Activated naive CD4-positive, alpha-beta T cell treated with anti-CD3 and anti-CD28 coated beads for 36 hours (primary cell): Measurements from ENCODE around the gene ADGRL2. TPM values are rescaled to one million over a fixed set of nuclear protein-coding genes. Genes with fewer than 3 reads are reported as not detected.
"Not testable (repeated sequence)": the region's sequence is repeated elsewhere in the genome, so short reads cannot be mapped to it uniquely, and the experiment has no call there.

Experiments used
- CTCF ChIA-PET: fragments of 350-600 bp; sonication (Branson Sonifier 250); formaldehyde crosslinking; loops from one replicate; lab custom pipeline; 2021; ENCODE audit warnings: antibody characterized with exemption; lab: Charles Lee
- DNase-seq: peaks from one replicate; pipeline ENCODE4 v3.0.0-alpha.2; 2020
- H3K27ac Mint-ChIP-seq: one replicate; pipeline ENCODE4 v1.8.0; 2021; ENCODE audit warnings: mild to moderate bottlenecking, mixed read lengths
- H3K27me3 Mint-ChIP-seq: one replicate; pipeline ENCODE4 v1.8.0; 2021; ENCODE audit warnings: low read depth, mixed read lengths
- H3K36me3 Mint-ChIP-seq: one replicate; pipeline ENCODE4 v1.8.0; 2021; ENCODE audit warnings: low read depth, mixed read lengths
- H3K4me1 Mint-ChIP-seq: one replicate; pipeline ENCODE4 v1.8.0; 2021; ENCODE audit warnings: low read depth, mixed read lengths
- H3K4me3 Mint-ChIP-seq: one replicate; pipeline ENCODE4 v1.8.0; 2021; ENCODE audit warnings: mild to moderate bottlenecking, moderate library complexity, mixed read lengths
- H3K9me3 Mint-ChIP-seq: one replicate; pipeline ENCODE4 v1.8.0; 2021; ENCODE audit warnings: mixed read lengths
- intact Hi-C: fragments of 100-400 bp; cut with micrococcal nuclease; formaldehyde crosslinking; loops from one replicate; pipeline ENCODE4 v1.15.1; 2023
- total RNA-seq, 2 experiments: library from RNA; stranded (reverse); gene quantifications; one replicate each; pipeline ENCODE4 v1.2.3, GENCODE V29; 2021

Gene ADGRL2
- total RNA-seq, 2 experiments from 2014 or later, result not detected

DNA sequence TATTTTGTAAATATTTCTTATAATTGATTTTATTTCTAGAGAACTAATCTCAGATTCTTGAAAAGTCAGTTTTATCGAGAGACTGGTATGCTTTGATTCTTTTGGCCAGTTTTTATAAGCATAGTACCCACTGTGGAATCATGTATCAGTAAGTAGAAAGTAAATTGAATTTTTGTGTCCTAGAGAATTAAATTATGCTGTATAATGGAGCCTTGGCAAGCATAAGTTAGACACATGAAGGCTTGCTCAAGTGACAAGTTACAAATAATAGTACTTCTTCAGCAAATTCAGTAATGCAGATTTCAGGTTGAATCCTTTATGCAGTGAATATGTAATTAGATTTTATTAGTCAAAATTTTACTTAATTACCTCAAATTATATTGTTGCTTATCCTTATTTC is 40.1 kb downstream of the ADGRL2 start:
- DNase-seq, result no peak
- CTCF ChIA-PET, result no interaction called here
- intact Hi-C loops, result no loop called here
- H3K4me3 Mint-ChIP-seq, result no peak overlapping the region
- H3K4me1 Mint-ChIP-seq, result no peaks in the 10 kb centered on the region
- H3K27ac Mint-ChIP-seq, result no peak overlapping the region
- H3K9me3 Mint-ChIP-seq, result no peaks in the 10 kb centered on the region
- H3K27me3 Mint-ChIP-seq, result no peaks in the 10 kb centered on the region
- H3K36me3 Mint-ChIP-seq, result no peaks in the 10 kb centered on the region

DNA sequence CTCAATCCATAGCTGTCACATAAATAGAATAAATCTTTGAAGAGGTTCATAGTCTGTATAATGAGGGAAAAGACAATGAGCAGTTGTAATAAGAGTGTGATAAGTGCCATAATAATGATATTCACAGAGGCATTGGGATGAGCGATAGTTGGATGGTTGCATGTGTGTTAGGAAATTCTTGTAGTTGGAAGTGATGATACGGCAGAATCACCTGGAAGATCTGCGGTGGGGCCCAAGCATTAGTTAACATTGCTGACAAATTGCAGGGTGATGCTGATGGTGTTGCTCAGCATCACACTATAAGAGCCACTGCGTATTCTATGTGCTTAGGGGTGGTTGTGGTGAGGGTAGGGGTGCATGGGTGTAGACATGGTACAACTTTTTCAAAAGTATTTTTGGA is 41.1 kb downstream of the ADGRL2 start:
- DNase-seq, result no peak
- Mint-ChIP-seq H3K4me3 (no peak overlapping the region), H3K9me3 (no peaks in the 10 kb centered on the region), H3K36me3 (no peaks in the 10 kb centered on the region), H3K4me1 (no peaks in the 10 kb centered on the region), H3K27me3 (no peaks in the 10 kb centered on the region), H3K27ac (no peak overlapping the region)
- CTCF ChIA-PET, result no interaction called here
- intact Hi-C loops, result no loop called here

DNA sequence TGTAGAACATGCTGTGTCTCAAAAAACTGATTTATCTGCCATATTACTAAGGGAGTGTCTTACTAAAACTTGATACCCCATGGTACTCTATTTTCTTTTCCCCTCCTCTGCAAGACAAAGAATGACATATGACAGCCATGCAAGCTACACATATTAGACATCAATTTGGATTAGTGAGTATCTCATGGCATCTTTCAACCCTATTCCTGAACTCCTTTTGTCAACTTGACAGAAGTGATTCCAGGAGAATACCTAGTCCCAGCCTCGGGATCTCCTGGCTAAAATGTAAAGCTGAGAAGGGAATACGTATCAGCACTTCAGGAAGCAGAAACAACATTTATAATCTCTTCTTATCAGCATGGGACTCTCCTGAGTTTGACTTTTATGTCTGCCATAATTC is 43.7 kb downstream of the ADGRL2 start:
- intact Hi-C loops, result no loop called here
- DNase-seq, result no peak
- Mint-ChIP-seq H3K4me1 (no peaks in the 10 kb centered on the region), H3K9me3 (no peaks in the 10 kb centered on the region), H3K27me3 (no peaks in the 10 kb centered on the region), H3K4me3 (no peak overlapping the region), H3K27ac (no peak overlapping the region), H3K36me3 (no peaks in the 10 kb centered on the region)
- CTCF ChIA-PET, result no interaction called here

DNA sequence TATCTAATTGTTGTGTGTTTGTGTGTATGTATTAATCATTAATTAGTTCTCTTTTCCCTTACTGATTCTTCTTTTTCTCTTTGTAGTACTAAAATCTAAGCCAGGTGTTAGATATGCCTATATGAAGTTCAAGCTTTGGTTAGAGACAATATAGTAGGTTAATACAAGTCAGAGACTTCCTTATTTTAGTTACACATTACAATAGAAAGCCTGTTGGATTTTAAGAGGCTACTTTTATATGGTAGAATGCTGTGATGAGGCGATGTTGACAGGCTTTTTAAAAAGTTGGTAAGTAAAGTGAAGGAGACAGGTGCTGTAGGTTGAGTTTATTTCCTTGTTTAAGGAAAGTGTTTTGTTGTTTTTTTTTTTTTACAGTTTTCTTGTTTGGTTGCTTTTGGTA is 45.9 kb downstream of the ADGRL2 start:
- Mint-ChIP-seq H3K9me3 (no peaks in the 10 kb centered on the region), H3K27ac (no peak overlapping the region), H3K4me1 (no peaks in the 10 kb centered on the region), H3K4me3 (no peak overlapping the region), H3K27me3 (no peaks in the 10 kb centered on the region), H3K36me3 (no peaks in the 10 kb centered on the region)
- intact Hi-C loops, result no loop called here
- no peak for DNase-seq
- CTCF ChIA-PET, result no interaction called here

DNA sequence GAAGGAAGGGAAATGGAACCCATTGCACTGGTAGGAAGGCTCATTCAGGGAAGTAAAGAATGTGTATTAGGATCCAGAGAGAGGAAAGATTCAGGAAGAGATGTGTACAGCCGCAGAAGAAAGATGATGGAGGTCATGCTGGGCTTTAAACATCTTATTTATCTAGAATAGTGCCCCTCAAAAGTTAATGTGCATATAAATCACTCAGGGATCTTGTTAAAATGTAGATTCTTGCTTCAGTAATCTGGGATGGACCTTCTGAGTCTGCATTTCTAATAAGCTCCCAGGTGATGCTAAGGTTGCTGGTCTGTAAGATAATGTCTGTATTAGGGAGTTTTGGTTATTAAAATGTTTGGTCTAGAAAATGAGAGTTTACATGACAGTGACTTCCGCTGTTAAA is 46.3 kb downstream of the ADGRL2 start:
- Mint-ChIP-seq H3K4me3 (no peak overlapping the region), H3K4me1 (no peaks in the 10 kb centered on the region), H3K27me3 (no peaks in the 10 kb centered on the region), H3K36me3 (no peaks in the 10 kb centered on the region), H3K27ac (no peak overlapping the region), H3K9me3 (no peaks in the 10 kb centered on the region)
- intact Hi-C loops, result no loop called here
- no peak for DNase-seq
- CTCF ChIA-PET, result no interaction called here

DNA sequence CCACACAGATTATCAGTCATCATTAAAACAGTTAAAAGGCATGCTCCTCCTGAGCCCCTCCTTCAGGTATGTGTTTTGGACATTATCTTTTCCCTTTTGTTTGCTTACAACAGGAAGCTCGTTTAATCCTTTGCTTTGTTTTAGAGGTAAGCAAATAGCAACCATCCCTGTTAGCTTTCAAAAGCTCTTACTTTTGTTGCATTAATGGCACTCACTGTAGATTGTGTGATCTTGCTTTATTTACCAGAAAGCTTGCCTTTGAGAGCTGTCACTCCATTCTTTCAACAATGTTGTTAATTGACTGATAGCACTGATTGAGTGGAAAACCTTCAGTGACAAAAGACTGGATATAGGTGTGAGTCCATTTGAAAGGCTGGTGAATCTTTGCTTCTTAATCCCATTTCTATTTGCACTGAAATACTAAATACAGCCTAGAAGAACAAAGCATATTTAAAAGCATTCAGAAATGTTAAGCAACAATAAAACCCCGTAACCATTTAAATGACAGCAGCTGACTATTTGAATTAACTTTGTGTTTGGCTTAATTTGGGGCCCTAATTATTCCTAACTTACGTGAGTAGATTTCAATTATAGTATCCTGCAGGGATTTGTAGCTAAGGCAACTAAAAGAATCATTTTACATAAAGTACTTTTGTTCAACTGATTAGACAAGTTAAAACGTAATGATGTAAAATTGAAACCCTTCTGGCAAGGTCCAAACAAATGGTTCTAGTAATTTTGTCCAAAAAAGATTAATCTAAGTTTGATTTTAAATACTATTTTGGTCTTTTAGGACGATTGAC is 48.3 kb downstream of the ADGRL2 start:
- H3K4me3 Mint-ChIP-seq, result no peak overlapping the region
- no peaks in the 10 kb centered on the region for H3K36me3 Mint-ChIP-seq
- H3K4me1 Mint-ChIP-seq, result no peaks in the 10 kb centered on the region
- H3K27me3 Mint-ChIP-seq, result no peaks in the 10 kb centered on the region
- CTCF ChIA-PET, result no interaction called here
- no peak overlapping the region for H3K27ac Mint-ChIP-seq
- intact Hi-C loops, result no loop called here
- no peak for DNase-seq
- H3K9me3 Mint-ChIP-seq, result no peaks in the 10 kb centered on the region

DNA sequence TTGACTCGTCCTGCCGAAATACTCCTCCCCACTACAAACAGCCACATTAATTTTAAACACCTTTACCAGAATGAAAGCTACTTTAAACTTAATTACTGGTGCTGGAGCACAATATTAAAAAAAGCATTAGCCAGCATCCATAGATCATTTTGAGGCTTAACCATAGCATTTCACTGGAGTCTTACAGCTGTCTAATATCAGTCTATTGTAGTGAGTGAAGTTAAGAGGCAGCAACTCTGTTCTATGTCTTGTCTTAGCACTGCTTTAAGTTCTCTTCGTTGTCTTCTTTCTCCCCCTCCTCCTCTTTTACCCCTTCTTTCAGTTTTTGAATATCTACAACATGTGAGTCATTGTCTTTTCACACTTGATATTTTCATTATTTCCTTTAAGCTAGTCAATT is 49.3 kb downstream of the ADGRL2 start:
- DNase-seq, result no peak
- CTCF ChIA-PET, result interaction anchor here (0.6 kb wide), 2 partner anchors 781 to 1504 kb away, joined by 3 read pairs; no protein-coding TSS in a partner anchor
- Mint-ChIP-seq H3K27me3 (no peaks in the 10 kb centered on the region), H3K36me3 (no peaks in the 10 kb centered on the region), H3K4me1 (no peaks in the 10 kb centered on the region), H3K4me3 (no peak overlapping the region), H3K27ac (no peak overlapping the region), H3K9me3 (no peaks in the 10 kb centered on the region)
- intact Hi-C loops, result no loop called here

DNA sequence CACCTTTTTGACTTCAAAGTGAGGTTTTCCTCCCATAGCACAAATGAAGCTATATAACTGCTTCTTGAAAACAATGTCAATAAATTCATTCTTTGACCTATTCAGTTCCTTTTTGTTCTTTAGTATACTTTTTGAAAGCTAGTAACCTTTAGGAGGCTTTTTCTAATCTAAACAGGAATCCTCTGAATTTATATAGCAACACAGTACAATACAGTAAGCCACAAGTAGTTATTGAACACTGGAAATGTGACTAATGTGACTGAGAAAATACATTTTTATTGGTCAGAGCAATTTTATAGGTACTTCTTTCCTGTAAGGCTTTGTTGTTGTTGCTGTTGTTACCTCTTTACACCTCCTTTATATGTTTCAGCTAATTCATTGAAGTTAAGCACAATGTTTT is 49.8 kb downstream of the ADGRL2 start:
- DNase-seq, result no peak
- Mint-ChIP-seq H3K4me3 (no peak overlapping the region), H3K4me1 (no peaks in the 10 kb centered on the region), H3K27me3 (no peaks in the 10 kb centered on the region), H3K36me3 (no peaks in the 10 kb centered on the region), H3K9me3 (no peaks in the 10 kb centered on the region), H3K27ac (no peak overlapping the region)
- CTCF ChIA-PET, result interaction anchor here (0.6 kb wide), 2 partner anchors 781 to 1504 kb away, joined by 3 read pairs; no protein-coding TSS in a partner anchor
- intact Hi-C loops, result no loop called here

DNA sequence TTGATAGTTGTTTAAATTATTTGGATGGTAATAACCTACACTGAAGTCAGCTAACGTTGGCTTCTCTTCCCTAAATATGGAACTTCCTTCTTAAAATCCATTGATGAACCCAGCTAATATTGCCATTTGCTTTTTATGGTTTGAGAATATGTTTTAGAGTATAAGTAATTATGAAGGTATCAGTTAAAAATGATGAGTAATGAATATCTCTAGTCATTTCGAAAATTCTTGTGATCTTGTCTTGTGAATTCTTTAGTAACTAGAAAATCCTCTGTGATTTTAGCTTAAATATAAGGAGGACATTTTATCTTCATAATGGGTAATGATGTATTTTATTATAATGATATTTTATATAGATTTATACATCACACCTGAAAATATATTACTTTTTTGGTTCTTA is 50.5 kb downstream of the ADGRL2 start:
- H3K4me3 Mint-ChIP-seq, result no peak overlapping the region
- DNase-seq, result no peak
- H3K4me1 Mint-ChIP-seq, result no peaks in the 10 kb centered on the region
- intact Hi-C loops, result no loop called here
- no peaks in the 10 kb centered on the region for H3K9me3 Mint-ChIP-seq
- CTCF ChIA-PET, result no interaction called here
- H3K36me3 Mint-ChIP-seq, result no peaks in the 10 kb centered on the region
- no peak overlapping the region for H3K27ac Mint-ChIP-seq
- no peaks in the 10 kb centered on the region for H3K27me3 Mint-ChIP-seq

DNA sequence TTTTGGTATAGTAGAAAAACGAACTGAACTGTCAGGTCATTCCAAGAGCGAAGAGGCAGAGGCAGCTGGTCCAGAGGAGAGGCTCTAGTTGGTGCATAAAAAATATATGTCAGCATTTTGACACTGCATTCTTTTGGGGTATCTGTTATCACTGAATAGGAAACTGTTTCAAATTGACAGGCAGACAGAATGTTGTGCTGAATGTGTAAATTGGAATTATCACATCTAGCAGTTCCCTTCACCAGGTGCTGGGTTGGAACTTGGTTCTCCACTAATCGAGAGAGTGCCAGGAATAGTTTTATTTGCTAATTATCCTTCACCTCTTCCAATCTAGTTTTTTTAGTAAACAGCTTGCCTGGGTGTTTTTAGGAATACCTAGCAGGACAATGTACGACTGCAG is 52.2 kb downstream of the ADGRL2 start:
- no peaks in the 10 kb centered on the region for H3K4me1 Mint-ChIP-seq
- H3K27me3 Mint-ChIP-seq, result no peaks in the 10 kb centered on the region
- H3K9me3 Mint-ChIP-seq, result no peaks in the 10 kb centered on the region
- no peaks in the 10 kb centered on the region for H3K36me3 Mint-ChIP-seq
- H3K4me3 Mint-ChIP-seq, result no peak overlapping the region
- no peak overlapping the region for H3K27ac Mint-ChIP-seq
- CTCF ChIA-PET, result no interaction called here
- DNase-seq, result no peak
- intact Hi-C loops, result no loop called here

DNA sequence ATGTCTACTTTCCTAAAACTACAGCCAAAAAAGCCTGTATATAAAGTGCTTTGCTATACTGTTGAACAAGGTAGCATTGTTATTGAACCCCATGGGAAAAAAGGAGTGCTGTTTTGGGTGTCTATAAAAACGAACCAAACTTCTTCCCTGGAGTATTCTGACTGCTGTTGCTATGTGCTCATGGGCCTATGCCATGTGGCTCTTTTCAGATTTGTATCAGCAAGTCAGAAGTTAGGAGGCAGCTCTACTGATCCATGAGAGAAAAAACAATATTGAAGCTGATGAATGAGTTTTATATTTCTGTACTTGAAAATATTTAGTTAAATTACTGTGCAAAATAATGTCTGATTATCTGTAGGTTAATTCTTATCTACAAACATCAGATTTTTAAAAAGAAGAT is 66.5 kb downstream of the ADGRL2 start:
- DNase-seq, result no peak
- intact Hi-C loops, result no loop called here
- CTCF ChIA-PET, result no interaction called here
- Mint-ChIP-seq H3K27ac (no peak overlapping the region), H3K4me3 (no peak overlapping the region), H3K36me3 (no peaks in the 10 kb centered on the region), H3K4me1 (no peaks in the 10 kb centered on the region), H3K27me3 (no peaks in the 10 kb centered on the region), H3K9me3 (no peaks in the 10 kb centered on the region)

DNA sequence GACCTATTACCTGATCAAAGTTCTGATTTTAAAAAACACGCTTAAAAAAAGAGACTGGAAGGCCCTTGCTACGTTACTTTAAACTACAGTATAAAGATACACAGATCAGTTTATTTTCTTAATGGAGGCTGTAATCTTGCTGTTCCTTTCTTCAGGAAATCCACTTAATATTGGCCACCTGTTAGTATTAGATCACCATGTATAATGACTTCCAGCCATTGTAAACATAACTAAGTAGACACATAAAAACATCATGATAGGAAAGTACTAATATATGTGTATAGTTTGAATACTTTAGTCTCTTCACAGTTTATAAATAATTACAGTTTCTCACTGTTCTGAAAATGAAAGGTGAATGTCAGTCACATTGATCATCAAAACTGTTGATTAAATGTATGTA is 68.6 kb downstream of the ADGRL2 start:
- Mint-ChIP-seq H3K4me3 (no peak overlapping the region), H3K27ac (no peak overlapping the region), H3K27me3 (no peaks in the 10 kb centered on the region), H3K9me3 (no peaks in the 10 kb centered on the region), H3K4me1 (no peaks in the 10 kb centered on the region), H3K36me3 (no peaks in the 10 kb centered on the region)
- intact Hi-C loops, result no loop called here
- CTCF ChIA-PET, result no interaction called here
- DNase-seq, result no peak

DNA sequence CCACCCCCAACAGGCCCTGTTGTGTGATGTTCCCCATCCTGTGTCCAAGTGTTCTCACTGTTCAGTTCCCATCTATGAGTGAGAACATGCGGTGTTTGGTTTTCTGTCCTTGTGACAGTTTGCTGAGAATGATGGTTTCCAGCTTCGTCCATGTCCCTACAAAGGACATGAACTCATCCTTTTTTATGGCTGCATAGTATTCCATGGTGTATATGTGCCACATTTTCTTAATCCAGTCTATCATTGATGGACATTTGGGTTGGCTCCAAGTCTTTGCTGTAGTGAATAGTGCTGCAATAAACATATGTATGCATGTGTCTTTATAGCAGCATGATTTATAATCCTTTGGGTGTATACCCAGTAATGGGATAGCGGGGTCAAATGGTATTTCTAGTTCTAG is 70.4 kb downstream of the ADGRL2 start:
- H3K36me3 Mint-ChIP-seq, DNase-seq, intact Hi-C loops, H3K4me3 Mint-ChIP-seq, H3K27ac Mint-ChIP-seq, H3K9me3 Mint-ChIP-seq, H3K4me1 Mint-ChIP-seq, H3K27me3 Mint-ChIP-seq, CTCF ChIA-PET: not testable (repeated sequence)
